ENCODE results near the gene ADAT3. TPM values are rescaled to one million over a fixed set of nuclear protein-coding genes. Genes with fewer than 3 reads are reported as not detected.

ADAT3 gene
- total RNA-seq, 1 donor from 2014 or later, result 5.5 TPM

DNA sequence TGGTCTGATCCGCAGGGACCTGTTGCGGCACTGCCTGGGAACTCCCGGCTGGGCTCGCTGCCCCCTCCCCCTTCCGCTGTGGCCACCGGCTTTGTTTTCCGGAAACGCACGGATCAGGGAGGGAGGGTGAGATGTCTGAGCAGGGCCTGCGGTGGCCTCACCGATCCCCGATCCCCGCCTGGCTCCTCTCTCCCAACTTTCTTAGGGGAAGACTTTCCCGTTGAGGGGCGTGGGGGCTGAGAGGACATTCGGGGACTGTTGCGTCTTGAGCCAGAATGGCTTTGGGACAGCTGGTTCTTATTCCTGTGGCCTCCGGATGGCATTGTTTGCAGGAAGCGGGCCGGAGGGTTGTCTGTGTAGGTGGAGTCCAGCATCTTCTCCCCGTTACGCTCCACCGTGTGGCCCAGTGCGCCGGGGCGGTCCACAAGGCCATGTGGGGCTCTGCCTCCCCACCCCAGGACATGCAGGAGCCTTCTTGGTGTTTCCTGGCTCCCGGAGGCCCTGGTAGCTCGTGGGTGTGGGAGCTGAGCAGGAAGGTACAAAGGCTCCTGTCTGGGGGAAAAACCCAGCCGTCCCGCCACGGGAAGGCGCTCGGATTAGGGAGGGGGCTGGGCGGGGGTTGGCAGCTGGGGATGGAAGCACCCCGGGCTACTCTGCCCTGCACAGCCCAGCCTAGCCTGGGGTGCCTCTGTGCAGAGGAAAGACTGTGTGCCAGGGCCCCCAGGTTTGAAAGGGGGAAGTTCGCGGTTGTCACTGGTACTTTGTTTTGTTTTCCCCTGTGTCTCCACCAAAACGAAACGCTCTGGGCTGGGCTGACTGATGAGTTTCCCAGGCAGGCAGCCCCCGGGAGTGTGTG lies 37.1 kb downstream of the ADAT3 start:
- peak; percentile 27 for ATAC-seq

- ATAC-seq, result peak; percentile 0
Observed at GRCh38 chr19:1942934-1943555, 37.8 kb downstream of the ADAT3 start.

GRCh38 chr19:1943661-1944087 lies 38.5 kb downstream of the ADAT3 start:
- no peak for ATAC-seq

- no peak for ATAC-seq
Observed at GRCh38 chr19:1944088-1944915, 39.1 kb downstream of the ADAT3 start.

DNA sequence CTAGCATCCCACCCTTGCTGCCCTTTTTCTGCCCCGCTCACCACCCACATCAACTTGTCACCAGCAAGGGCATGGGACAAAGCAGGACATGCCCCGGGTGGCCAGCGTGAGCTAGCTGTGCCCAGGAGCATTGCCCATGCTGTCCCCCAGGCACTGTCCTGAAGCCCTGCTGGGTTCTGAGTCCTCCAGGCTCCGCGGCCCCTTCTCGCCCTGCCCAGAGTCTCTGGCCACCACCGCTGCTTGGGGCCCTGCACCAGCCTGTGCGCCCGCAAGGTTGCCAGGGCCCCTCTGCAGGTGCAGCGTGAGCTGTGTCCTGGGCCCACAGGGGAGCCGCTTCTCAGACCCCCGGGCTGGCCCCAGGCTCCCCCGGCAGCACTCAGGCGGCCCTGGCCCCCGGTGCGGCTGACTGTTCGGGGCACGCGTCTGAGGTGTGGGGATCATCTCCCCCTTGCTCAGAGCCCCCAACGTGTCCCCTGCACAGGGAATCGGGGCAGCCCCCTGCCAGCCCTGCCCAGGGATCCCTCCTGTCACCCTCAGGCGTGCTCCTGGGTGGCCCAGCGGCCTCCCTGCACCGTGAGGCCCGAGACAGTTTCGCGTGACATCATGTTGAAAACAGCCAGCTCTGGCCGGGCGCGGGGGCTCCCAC lies 39.8 kb downstream of the ADAT3 start:
- no peak for ATAC-seq

GRCh38 chr19:1945899-1946298 lies 40.7 kb downstream of the ADAT3 start:
- ATAC-seq, result no peak

GRCh38 chr19:1947651-1948209 lies 42.5 kb downstream of the ADAT3 start:
- ATAC-seq, result peak; percentile 15

DNA sequence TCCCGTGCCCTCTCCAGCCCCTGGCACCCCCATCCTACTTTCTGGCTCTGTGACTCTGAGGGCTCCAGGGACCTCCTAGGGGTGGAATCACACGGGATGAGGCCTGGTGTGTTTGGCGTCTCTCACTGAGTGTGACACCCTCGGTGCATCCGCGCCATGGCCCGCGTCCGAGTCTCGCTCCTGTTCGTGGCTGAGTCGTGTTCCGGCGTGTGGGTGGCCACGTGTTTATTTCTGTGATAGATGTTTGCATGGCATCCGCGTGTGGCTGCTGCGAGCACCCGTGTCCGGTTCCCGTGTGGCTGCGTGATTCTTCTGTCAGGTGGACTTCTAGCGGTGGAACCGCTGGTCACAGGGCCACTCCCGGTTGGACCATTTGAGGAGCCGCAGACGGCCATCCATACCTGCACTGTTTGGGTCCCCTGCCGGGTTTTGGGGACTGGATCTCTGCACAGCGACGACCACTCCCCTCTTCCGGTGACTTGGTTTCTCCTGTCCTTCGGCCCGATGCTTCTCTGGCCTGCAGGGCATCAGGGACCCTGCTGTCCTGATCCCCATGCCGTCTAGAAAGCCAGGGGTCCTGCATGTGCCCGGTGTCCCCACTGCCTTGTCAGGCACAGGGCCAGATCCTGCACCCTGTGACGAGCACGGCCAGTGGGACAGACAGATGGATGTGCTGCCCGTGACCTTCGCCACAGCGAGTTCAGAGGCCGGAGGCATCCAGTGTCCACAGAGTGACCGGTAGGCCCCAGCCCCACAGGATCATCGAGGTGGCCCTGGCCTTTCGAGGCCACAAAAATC lies 44.3 kb downstream of the ADAT3 start:
- no peak for ATAC-seq

- no peak for ATAC-seq
Observed at GRCh38 chr19:1950640-1951039, 45.4 kb downstream of the ADAT3 start.

- ATAC-seq, result no peak
Observed at GRCh38 chr19:1952635-1953034, 47.4 kb downstream of the ADAT3 start.

GRCh38 chr19:1953037-1953436 lies 47.8 kb downstream of the ADAT3 start:
- no peak for ATAC-seq

DNA sequence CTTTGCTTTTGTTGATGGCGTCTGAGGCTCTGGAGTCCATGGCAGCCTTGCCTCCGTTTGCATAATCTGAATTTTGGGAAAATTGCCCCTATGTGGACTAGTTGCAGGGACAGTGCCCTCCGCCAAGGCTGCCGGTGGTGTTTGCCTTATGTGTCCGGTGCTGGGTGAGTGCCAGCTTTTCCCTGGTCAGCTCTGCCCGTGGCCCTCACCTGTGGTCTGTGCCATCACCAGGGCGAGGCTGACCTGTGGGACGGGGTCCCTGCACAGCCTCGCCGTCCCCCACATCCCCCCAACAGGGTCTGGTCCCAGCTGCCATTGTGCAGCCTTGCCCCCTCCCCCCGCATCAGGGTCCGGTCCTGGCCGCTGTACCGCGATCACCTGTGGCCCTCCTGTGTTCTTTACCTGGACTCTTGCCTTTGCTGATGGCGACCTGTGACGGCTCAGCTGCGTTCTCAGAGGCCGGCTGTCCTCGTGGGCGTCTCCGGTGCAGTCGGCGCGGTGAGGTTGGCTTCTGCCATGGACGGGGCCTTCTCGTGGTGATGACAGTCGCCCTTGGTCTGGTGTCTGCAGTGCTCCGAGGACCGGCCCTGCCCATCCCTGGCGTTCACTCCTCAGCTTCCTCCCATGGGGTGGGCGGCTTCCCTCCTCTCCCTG lies 48.4 kb downstream of the ADAT3 start:
- no peak for ATAC-seq

GRCh38 chr19:1954532-1954933 lies 49.3 kb downstream of the ADAT3 start:
- no peak for ATAC-seq

DNA sequence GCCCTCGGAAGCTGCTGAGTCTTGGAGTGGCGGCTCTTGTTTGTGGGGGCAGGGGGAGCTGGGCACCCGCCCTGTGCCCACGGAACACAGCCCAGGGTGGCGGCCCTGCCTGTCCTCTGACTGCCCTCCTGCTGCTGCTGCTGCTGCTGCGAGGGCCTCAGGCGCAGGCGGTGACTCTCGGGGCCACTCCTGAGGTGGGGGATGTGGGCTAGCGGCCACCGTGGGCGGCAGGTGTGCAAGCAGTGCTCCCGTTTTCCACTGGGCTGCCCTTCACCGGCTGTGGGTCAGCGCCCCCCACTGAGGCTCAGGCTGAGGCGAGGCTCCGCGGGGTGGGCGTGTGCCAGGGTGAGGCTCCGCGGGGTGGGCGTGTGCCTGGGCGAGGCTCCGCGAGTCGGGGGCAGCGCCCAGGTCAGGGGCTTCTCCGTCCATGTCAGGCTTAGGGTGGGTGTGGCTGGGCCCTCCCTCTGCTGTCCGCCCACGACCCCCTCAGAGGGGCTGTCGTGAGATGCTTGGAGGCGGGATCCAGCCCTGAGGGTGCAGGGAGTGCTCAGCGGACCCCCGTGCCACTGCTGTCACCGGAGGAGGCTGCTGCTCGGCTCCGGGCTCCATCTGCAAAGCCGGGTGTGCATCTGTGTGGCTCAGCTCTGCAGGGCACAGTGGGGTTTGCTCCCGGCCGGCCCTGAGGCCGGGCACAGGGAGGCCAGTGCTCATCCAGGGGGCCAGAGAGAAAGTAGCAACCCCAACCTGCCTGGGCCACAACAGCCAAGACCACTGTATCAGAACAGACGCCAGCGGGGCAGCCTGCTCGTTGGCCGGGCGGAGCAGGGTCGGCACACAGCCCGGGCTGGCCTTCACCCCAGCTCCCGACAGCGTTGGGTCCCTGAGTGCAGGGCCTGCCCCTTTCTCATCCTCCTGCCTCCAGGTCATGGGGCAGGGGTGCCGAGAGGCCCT lies 50.2 kb downstream of the ADAT3 start:
- ATAC-seq, result peak; percentile 5

- ATAC-seq, result no peak
Observed at GRCh38 chr19:1956122-1956494, 50.9 kb downstream of the ADAT3 start.

DNA sequence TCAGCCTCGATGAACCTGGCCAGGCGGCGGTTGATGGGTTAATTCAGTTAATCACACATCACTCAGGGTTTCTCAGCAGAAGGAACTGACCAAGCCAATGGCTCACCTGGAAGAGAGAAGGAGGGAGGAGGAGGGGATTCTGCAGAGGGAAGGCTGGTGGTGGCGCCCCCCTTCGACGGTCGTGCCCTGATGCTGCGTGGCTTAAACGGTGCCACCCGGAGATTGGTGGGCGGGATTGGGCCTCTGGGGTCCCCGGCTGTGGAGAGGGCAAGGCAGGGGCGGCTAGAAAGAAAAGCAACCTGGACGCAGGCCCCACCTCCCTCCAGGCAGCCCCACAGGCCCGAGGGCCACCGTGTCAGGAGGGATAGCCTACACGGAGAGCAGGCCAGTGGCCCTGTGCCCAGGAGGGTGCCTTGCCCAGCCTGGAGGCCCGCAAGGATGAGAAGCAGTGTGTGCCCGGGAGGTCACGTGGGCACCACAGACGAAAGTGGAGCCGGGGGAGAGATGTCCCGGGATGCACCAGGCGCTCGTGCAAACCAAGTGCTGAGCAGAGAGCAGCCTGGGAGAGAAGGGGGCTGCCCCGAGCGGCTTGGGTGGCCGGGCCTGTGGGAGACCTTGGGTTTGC lies 51.8 kb downstream of the ADAT3 start:
- no peak for ATAC-seq

DNA sequence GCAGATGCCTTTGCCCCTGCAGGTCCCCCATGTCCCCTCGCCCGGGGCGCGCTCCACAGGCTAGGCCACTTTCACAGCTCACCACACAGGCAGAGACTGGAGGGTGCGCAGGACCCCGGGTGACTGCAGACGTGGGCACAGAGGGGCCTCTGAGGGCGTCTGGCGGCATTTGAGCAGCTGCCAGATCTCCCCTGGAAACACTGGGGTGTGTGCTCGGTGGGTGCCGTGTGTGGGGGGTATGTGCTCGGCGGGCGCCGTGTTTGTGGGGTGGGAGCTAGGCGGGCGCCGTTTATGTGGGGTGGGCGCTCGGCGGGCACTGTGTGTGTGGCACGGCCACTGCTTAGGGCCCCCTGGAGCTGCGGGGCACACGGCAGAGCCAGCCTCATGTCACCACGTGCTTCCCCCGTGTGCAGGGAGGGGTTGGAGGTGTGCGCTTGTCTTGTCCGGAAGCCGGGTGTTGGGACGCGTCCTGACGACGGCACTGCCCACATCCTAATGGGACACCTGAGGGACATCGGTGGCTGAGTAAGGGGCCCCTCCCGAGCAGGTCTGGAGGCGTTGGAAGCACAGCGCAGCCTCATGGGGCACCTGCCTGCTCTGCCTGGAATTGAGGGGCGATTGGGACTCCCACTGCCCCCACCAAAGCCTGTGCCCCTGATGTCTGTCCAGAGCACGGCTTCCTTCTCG lies 52.5 kb downstream of the ADAT3 start:
- no peak for ATAC-seq

DNA sequence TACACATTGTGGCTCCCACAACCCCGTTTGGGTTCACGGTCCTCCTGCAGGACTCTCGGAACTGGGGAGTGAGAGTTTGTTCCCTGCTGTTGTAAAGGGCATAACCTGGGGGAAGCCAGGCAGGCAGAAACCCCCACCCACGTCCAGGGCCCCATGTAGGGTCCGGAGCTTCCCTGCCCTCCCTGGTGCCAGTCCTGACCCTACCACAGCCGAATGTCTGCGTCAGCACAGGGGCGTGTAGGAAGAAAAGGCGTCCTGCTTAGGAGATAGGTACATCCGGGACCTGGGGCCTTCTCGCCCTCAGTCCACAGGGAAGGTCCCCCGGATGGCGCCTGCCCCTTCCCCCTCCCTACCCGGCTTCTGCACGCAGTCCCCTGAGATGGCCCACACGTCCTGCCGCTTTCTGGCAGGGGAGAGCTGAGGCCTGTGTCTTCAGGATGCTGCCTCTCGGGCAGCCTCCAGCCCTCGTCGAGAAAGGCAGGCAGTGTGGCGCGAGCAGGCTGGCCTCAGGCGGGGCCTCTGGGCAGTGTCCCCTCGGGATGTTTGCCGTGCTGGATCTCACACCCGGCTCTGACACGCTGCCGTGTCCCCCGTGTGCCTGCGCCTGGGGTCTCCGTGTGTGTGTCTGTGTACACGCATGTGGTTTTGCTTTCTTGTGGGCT lies 54.9 kb downstream of the ADAT3 start:
- no peak for ATAC-seq
